Prostate gland (tissue), 2 donors: Measurements from ENCODE around the gene CBL. TPM values are rescaled to one million over a fixed set of nuclear protein-coding genes. Genes with fewer than 3 reads are reported as not detected.

Experiments
- DNase-seq: peaks from one replicate; pipeline ENCODE4 v3.0.0-alpha.2; 2019; ENCODE audit warnings: low spot score
- H3K27ac ChIP-seq, 2 donors: fragments of 200-600 bp; sonication (generic); 2 replicates each; pipeline ENCODE4 v1.5.1; 2017 to 2019
- H3K27me3 ChIP-seq: fragments of 200-600 bp; sonication (generic); replicated peaks from 2 replicates; pipeline ENCODE4 v1.5.1; 2019; ENCODE audit not compliant: insufficient read depth
- H3K36me3 ChIP-seq, 2 donors: fragments of 200-600 bp; sonication (generic); 1 replicate in 1 of 2; 2 replicates in 1 of 2; pipeline versions ENCODE4 v1.5.1 to v1.8.1; 2017 to 2019
- H3K4me1 ChIP-seq: fragments of 200-600 bp; sonication (generic); replicated peaks from 2 replicates; pipeline ENCODE4 v1.5.1; 2019
- H3K4me3 ChIP-seq, 2 donors: fragments of 200-600 bp; sonication (generic); 2 replicates each; pipeline ENCODE4 v1.5.1; 2017 to 2019
- H3K9me3 ChIP-seq: fragments of 200-600 bp; sonication (generic); 2 replicates; pipeline ENCODE4 v1.5.1; 2017
- CTCF ChIP-seq, 4 experiments: fragments of 200-600 bp in 2 of 4; fragments of 450-650 bp in 2 of 4; sonication (generic) in 2 of 4; IDR thresholded peaks; 1 replicate in 3 of 4; 2 replicates in 1 of 4; pipeline ENCODE4 v1.5.1; 2016 to 2019; ENCODE audit warnings: antibody characterized with exemption in 4 of 4, mild to moderate bottlenecking in 2 of 4, moderate library complexity in 2 of 4
- POLR2A ChIP-seq: fragments of 450-650 bp; IDR thresholded peaks from one replicate; pipeline ENCODE4 v1.6.1; 2016; ENCODE audit warnings: antibody characterized with exemption, mild to moderate bottlenecking
- POLR2AphosphoS5 ChIP-seq: sonication (generic); formaldehyde crosslinking; IDR thresholded peaks from one replicate; pipeline ENCODE4 v1.6.1; 2017; ENCODE audit warnings: antibody characterized with exemption
- WGBS: methylation state at CpG from one replicate; pipeline ENCODE4 v1.1.5; 2018; 5-methylcytosine and 5-hydroxymethylcytosine counted together
- intact Hi-C: fragments of 100-400 bp; cut with DNase I; formaldehyde crosslinking; loops from one replicate; pipeline ENCODE4 v1.14.2; 2022
- total RNA-seq, 2 donors: library from RNA; depleted of rRNA; stranded (reverse); fragments of >200 nt; gene quantifications; one replicate each; pipeline ENCODE4 v1.1.0, GENCODE V29; 2016

CBL gene
- total RNA-seq, 2 donors from 2014 or later, result 9.8 to 38.8 TPM

- no peaks in the 10 kb centered on the region for H3K27me3 ChIP-seq
- DNase-seq, result no peak
- no peak for TF ChIP-seq POLR2A
- no peak for TF ChIP-seq CTCF (IDR thresholded peaks at IDR 0.05)
- TF ChIP-seq POLR2AphosphoS5, result no peak
- no peak overlapping the region for H3K4me3 ChIP-seq
- WGBS, result 81% methylated on average over 8 of the region's 12 CpGs
- H3K4me1 ChIP-seq, result peaks cover 2% of the 10 kb centered on the region
- H3K27ac ChIP-seq, result no peak overlapping the region
- H3K36me3 ChIP-seq, result no peaks in the 10 kb centered on the region
- intact Hi-C loops, result no loop called here
- no peaks in the 10 kb centered on the region for H3K9me3 ChIP-seq
Observed at GRCh38 chr11:119345685-119346084, 139.5 kb downstream of the CBL start.

- WGBS, result 54% methylated on average over 6 of the region's 6 CpGs
- DNase-seq, result no peak
- TF ChIP-seq POLR2A (no peak), CTCF (IDR thresholded peaks at IDR 0.05) (no peak), POLR2AphosphoS5 (no peak)
- Histone ChIP-seq H3K9me3 (no peaks in the 10 kb centered on the region), H3K36me3 (no peaks in the 10 kb centered on the region), H3K27ac (no peak within 1 kb of the TSS), H3K27me3 (no peaks in the 10 kb centered on the region), H3K4me3 (no peak within 1 kb of the TSS), H3K4me1 (no peaks in the 10 kb centered on the region)
- intact Hi-C loops, result no loop called here
Observed at GRCh38 chr11:119346605-119347004, 140.5 kb downstream of the CBL start, which contains the start of gene MFRP. Gene MFRP, minus strand, starts transcription at chr11:119346705. Its CDS starts 192 bp downstream, at chr11:119346513.

- TF ChIP-seq POLR2A (no peak), POLR2AphosphoS5 (no peak), CTCF (IDR thresholded peaks at IDR 0.05) (no peak)
- DNase-seq, result no peak
- 87% methylated on average over 2 of the region's 2 CpGs for WGBS
- Histone ChIP-seq H3K9me3 (no peaks in the 10 kb centered on the region), H3K36me3 (no peaks in the 10 kb centered on the region), H3K27ac (no peak overlapping the region), H3K4me3 (no peak overlapping the region), H3K4me1 (no peaks in the 10 kb centered on the region), H3K27me3 (no peaks in the 10 kb centered on the region)
- intact Hi-C loops, result no loop called here
Observed at GRCh38 chr11:119347242-119347641, 141.1 kb downstream of the CBL start.

DNA sequence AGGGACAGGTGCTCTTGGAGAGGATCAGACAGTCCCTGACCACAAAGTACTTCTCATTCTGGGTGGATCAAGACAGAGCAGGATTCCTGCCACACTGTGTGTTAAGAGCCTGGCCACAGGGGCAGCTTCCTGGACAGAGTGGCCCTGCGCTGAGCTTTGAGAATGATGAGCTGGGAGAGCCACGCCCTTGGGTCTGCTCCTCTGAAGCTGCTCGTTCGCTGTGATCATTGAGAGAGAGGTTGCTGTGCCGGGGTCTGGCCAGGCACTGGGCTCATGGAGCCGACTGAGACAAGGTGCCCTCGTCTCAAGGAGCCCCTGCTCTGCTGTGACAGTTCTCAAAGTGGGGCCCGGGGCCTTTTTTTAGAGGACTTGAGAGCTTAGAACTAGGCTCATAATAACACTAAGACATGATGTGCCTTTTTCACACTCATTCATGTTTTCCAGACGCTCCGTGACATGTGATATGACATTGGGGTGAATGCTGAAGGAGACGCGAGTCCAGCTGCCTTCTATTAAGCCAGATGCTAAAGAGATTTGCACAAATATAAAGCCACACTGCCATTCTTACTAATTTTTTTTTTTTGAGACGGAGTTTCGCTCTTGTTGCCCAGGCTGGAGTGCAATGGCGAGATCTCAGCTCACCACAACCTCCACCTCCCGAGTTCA is 141.9 kb downstream of the CBL start:
- Histone ChIP-seq H3K27ac (no peak overlapping the region), H3K4me3 (no peak overlapping the region), H3K27me3 (no peaks in the 10 kb centered on the region), H3K4me1 (no peaks in the 10 kb centered on the region), H3K36me3 (no peaks in the 10 kb centered on the region), H3K9me3 (no peaks in the 10 kb centered on the region)
- TF ChIP-seq CTCF (IDR thresholded peaks at IDR 0.05) (no peak), POLR2AphosphoS5 (no peak), POLR2A (no peak)
- intact Hi-C loops, result no loop called here
- WGBS, result 70% methylated on average over 16 of the region's 16 CpGs
- DNase-seq, result no peak

DNA sequence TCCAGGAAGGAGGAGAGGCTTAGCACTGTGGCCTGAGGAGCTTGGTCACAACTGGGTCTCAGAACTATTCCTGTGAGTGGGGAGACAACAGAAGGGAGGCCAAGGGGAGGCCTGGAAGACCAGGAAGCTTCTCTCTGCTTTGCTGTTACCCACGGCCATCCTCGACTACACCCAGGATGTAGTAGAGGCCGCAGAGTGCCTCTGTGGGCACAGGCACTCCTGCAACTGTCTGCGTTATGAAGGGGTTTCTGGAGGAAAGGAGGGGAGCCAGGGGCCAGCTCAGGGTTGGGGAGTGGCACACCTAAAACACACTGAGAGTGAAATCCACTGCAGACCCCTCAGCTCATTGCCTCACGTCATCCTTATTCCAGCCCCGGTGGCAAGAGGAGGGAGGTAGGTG is 144.2 kb downstream of the CBL start:
- TF ChIP-seq CTCF (IDR thresholded peaks at IDR 0.05), result no peak
- no peak for TF ChIP-seq POLR2AphosphoS5
- no peak for TF ChIP-seq POLR2A
- Histone ChIP-seq H3K36me3 (no peaks in the 10 kb centered on the region), H3K27ac (no peak overlapping the region), H3K9me3 (no peaks in the 10 kb centered on the region), H3K4me1 (no peaks in the 10 kb centered on the region), H3K4me3 (no peak overlapping the region), H3K27me3 (no peaks in the 10 kb centered on the region)
- WGBS, result 83% methylated on average over 6 of the region's 6 CpGs
- intact Hi-C loops, result loop anchor here (10.0 kb wide), 1 partner anchor 374 kb away; the partner anchor contains the start of gene NECTIN1
- DNase-seq, result no peak
